HG03378 (cell line): ENCODE measurements around the gene CYP24A1.

ENCODE experiments used
- ATAC-seq: cut with Tn5 transposase; IDR thresholded peaks from one replicate; pipeline ENCODE4 v1.9.1; 2021; ENCODE audit warnings: mild to moderate bottlenecking, moderate library complexity; ENCODE audit not compliant: unreplicated experiment

CYP24A1 gene

GRCh38 chr20:54158226-54158625, 15.6 kb downstream of the CYP24A1 start:
- ATAC-seq = no peak

DNA sequence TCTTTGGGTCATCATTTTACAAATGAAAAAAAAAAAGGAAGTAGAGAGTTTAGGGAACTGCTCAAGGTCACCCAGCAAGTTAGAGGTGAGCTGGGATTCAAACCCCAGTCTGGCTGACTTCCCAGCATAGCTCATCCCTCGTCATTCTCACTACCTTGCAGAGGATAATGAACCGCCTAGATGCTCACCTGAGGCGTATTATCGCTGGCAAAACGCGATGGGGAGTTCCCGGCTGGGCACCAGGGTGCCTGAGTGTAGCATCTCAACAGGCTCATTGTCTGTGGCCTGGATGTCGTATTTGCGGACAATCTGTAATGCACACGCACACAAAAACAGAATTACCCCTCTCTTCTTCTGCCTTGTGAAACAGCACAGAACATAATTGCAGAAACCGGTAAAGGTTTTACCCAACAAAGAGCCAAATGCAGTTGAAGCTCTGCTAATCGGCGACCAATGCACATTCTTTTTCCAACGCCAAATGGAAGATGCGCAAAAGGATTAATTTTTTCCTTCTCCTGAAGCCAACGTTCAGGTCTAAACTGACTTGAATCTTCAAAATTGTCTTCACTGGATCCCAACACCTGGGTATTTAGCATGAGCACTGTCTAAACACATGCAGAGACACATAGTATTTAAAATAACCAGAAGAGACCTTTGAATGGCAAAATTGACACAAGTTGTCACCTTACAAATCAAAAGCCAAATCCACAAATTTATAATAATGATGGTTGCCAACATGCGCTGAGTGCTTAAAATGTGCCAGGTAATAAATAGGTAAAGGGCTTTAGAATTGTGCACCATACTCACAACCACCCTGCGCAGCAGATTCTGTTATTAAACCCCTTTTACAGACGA, 16.6 kb downstream of the CYP24A1 start:
- ATAC-seq = no peak

GRCh38 chr20:54156522-54156921, 17.3 kb downstream of the CYP24A1 start:
- ATAC-seq = no peak

DNA sequence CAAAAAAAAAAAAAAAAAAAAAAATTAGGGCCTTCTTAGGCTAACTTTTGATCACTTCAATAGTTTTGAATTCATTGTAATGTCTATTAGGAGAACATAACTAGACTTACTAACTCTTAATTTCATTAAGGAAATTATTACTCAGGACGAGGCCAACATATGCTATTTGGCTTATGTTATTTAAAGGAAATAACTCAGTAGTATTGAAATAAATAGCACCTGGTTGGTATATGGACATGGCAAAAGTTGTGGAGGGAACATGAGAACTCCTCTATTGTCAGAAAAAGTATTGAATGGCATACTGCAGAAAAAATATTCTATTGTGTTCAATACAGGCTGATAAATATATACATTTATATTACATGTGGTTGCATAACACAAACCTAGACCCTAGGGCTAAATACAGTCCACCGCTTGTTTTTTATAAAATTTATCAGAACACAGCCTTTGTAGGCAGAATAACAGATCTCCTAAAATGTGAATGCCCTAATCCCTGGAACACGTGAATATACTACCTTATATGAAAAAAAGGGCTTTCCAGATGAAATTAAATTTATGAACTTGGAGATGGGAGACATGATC, 18.0 kb downstream of the CYP24A1 start:
- no peak for ATAC-seq

DNA sequence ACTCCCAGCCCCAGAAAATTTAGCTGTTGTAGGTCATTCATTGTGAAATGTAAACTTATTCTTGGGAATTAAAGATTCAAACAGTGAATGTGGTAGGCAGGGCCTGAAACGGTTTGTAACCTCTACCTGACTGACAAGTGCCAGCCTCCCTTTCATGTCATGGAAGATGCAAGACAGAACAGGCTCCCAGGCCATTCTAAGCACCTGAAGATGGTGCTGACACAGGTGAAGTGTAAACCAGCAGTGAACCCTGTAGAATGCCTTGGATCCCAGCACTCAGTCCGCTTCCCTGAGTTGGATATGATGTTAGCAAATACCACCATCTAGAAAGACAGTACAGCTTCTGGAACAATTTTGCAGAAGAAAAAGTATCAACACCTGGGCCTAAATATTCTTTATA, 19.3 kb downstream of the CYP24A1 start:
- ATAC-seq = no peak

DNA sequence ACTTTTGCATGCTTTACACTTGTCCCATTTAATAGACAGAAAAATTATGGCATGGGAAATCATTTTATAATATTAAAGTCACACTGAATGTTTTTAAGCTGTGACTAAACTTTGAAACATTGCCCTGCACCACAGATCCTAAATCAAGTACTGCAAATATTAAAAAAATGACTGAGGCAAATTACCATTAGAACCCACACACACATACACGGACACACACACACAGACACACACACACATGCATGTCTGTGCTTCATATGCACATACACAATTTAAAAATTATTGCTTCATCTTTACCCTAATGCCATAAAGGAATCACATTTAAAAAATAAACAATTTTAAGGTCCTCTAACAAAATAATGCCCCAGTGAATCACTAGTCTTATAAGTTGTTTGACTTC, 19.9 kb downstream of the CYP24A1 start:
- ATAC-seq = no peak

DNA sequence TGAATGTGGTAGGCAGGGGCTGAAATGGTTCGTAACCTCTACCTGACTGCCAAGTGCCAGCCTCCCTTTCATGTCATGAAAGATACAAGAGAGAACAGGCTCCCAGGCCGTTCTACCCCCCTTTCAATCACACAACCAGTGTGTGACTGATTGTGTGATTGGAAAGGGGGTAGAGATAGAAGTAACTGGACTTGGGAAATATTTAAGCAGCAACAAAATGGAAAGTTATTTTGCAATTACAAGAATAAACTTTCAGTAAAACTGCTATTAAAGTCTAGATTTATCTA, 20.8 kb downstream of the CYP24A1 start:
- no peak for ATAC-seq

DNA sequence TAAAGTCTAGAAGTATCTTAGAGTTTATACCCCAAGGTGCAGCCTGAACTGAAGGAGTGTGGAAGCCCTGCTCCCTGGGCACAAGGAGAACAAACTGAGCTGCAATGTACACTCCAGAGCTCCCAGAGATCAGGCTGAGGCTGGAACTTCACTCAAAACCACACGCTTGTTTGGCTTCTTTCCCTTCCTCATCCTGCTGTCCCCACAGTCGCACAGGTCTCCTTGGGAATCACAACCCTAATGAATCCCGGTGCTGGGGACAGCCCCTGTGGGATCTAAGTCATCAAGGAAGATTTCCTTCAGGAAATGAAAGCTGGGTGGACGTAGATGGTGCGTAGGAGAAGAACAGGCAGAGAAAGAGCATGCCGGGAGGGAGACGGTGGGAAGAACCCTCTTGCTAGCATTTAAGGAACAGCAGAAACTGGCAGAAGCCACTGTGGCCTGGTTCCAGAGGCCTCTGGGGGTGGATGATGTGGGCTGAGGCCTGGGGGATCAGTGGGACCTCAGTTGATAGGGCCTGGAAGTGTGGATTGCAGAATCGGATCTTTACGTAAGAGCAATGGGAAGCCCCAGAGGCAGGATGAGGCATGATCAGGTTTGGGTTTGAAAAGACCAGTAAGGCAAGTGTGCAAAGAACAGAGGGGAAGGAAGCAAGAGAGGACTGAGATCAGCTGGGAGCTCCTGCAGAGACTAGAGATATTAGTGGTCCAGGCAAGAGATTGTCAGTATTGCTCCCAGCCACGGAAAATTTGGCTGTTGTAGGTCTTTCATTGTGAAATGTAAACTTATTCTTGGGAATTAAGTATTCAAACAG, 21.4 kb downstream of the CYP24A1 start:
- no peak for ATAC-seq

DNA sequence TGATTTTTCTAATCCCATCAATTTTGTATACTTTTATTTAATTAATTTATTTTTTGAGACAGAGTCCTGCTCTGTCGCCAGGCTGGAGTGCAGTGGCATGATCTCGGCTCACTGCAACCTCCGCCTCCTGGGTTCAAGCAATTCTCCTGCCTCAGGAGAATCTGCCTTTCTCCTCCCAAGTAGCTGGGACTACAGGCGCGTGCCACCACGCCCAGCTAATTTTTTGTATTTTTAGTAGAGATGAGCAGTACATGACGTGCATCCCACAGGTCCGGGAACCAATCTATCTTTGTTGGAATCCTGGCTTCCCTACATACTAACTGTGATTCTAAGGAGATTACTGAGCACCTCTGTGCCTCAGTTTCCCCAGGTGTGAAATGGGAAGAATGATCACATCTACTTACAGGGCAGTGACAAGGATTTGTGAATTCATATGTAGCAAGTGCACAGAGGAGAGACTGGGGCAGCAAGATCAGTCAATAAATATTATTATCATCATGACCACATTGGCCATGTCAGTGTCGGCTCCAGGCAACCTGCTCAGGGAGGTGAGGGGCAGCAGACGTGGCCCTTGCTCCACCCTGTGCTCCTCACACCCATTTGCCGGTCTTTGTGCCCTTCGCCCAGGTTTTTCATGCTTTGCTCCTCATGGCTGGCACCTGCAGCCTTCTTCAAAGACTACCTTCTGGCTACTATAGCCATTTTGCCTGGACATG, 22.1 kb downstream of the CYP24A1 start:
- ATAC-seq = no peak

- ATAC-seq = no peak
Measured at GRCh38 chr20:54151075-54151439, 22.7 kb downstream of the CYP24A1 start.

- no peak for ATAC-seq
Measured at GRCh38 chr20:54149765-54150264, 24.0 kb downstream of the CYP24A1 start.

DNA sequence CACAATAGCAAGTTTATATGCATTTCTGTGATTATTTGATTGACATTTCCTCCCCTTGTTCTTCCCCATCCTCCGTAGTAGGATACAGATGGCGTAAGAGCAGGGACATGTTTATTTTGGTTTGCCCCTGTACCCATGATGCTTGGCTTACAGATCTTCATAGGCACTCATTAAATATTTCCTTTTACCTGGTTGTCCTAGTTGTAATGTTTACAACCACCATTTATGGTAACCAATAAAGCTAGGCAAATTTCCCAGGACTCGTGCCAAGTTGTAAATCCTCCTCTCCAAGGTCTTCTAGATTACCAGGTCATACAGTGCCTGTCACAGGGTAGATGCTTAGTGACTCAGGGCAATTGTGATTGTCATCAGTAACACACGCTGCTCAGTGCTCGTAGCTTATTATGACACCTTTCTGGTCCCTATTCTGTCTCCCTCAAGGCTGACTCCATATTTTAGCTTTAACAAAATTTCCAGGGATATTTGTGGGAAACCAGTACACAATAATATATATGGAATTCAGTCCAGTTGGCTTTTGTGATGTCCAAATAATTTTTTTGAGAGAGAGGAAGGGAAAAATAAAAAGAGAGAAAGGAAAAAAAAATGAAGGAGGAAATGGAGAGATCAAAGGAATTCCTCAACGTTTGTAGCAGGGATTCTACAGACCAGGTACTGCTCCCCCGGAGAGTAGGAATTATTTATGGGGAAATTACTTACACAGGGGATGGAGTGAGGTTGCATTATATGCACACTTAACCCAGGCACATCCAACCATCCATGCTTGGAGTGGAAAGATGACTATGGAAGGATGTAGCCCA, 24.6 kb downstream of the CYP24A1 start:
- no peak for ATAC-seq

GRCh38 chr20:54146672-54147071, 27.1 kb downstream of the CYP24A1 start:
- no peak for ATAC-seq

GRCh38 chr20:54144847-54145414, 28.9 kb downstream of the CYP24A1 start:
- no peak for ATAC-seq

DNA sequence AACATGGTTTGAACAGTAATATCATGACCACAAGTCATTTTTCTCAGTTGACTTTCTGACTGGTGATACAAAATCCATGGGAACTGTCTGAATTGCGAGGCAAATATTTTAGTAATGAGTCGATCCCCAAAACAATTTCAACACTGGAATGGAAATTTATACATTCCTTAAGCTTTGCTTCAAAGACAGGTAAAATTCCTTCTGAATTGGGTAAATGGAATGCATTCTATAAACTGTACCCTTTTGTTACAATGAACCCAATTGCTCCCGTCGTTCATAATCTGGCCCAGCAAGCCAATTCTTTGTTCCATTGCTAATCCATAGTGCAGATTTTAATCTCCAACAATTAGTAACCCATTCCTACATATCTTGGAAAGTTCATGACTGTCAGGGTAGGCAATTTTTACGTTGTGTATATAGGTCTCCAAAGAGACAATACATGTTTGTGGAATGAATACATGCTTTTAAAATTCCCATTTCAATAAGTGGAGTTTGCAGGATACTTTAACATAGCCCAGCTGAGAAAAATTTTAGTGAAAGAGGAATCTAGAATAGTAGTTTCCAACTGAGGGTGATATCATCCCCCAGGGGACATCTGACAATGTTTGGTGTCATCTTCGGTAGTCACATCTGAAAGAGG, 32.7 kb downstream of the CYP24A1 start:
- ATAC-seq = no peak

GRCh38 chr20:54140486-54140885, 33.3 kb downstream of the CYP24A1 start:
- no peak for ATAC-seq

- ATAC-seq = no peak
Measured at GRCh38 chr20:54140067-54140466, 33.7 kb downstream of the CYP24A1 start.

GRCh38 chr20:54139188-54139587, 34.6 kb downstream of the CYP24A1 start:
- ATAC-seq = no peak

GRCh38 chr20:54138427-54138826, 35.4 kb downstream of the CYP24A1 start:
- no peak for ATAC-seq

DNA sequence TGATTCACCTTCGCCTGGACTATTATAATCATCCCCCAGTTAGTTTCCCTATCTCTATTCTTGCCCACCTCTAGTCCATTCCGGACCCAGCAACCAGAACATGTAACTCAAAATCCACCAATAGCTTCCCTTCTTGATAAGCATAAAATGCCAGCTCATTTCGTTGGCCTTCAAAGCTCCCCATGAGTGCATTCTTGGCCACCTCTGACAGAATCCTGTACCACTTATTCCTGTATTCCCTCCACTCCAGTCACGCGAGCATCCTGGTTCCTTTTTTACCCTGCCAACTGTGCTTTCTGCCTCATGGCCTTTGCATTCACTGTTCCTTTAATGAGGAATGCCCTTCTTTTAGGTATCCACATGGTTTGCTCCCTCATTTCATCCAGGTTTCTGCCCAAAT, 36.7 kb downstream of the CYP24A1 start:
- ATAC-seq = no peak
